Ectodermal cell (in vitro differentiated cells): ENCODE measurements around the gene UBA52.

Experiments used
- H3K27ac ChIP-seq: 2 replicates; pipeline ENCODE4 v1.7.0; 2013; ENCODE audit warnings: mild to moderate bottlenecking, low read depth, low read length; ENCODE audit not compliant: insufficient read depth, poor library complexity, severe bottlenecking
- H3K27me3 ChIP-seq: 2 replicates; pipeline ENCODE4 v1.7.0; 2013; ENCODE audit warnings: mild to moderate bottlenecking, low read length; ENCODE audit not compliant: insufficient read depth, control insufficient read depth, poor library complexity, severe bottlenecking
- H3K36me3 ChIP-seq: one replicate; pipeline ENCODE4 v1.7.0; 2013; ENCODE audit warnings: low read length; ENCODE audit not compliant: control insufficient read depth, insufficient read depth
- H3K4me1 ChIP-seq: one replicate; pipeline ENCODE4 v1.7.0; 2013; ENCODE audit warnings: low read length; ENCODE audit not compliant: control insufficient read depth, insufficient read depth
- H3K4me3 ChIP-seq: 2 replicates; pipeline ENCODE4 v1.7.0; 2013; ENCODE audit warnings: low read depth, low read length, control low read depth; ENCODE audit not compliant: insufficient read depth
- H3K9me3 ChIP-seq: 2 replicates; pipeline ENCODE4 v1.7.0; 2013; ENCODE audit warnings: mild to moderate bottlenecking, low read length, moderate library complexity; ENCODE audit not compliant: control insufficient read depth
- WGBS, 2 experiments: methylation state at CpG; one replicate each; pipeline ENCODE4 v1.1.7; 2013; ENCODE audit warnings: missing lambda C conversion rate in 2 of 2; 5-methylcytosine and 5-hydroxymethylcytosine counted together

UBA52 gene

DNA sequence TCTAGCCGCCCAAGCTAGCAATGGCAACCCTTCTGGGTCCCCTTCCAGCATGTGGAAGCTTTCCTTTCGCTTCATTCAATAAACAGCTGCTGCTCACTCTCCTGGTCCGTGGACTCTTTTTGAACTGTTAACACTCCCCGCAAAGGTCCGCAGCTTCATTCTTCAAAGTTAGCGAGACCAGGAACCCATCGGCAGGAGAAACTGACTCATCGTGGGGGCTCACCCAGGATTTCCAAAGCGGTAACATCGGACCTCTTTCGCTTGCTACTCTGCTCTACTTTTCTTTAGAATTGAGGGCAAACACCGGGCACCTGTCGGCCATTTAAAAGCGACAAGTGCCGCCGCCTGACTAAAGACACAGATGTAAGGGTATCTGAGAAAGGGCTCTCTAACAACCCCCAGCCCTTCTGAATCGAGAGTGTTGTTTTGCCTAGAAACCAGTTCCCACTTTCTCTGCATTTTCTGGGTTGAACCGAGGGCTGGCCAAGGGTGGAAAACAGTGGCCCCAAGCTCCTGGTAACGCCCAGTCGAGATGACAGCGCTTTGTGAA is 5.8 kb downstream of the UBA52 start:
- Histone ChIP-seq H3K36me3 (peaks cover 20% of the 10 kb centered on the region), H3K9me3 (no peaks in the 10 kb centered on the region), H3K27ac (no peak overlapping the region), H3K4me1 (peaks cover 5% of the 10 kb centered on the region), H3K4me3 (no peak overlapping the region), H3K27me3 (no peaks in the 10 kb centered on the region)
- 91 to 93% methylated on average over 21 of the region's 21 CpGs for WGBS, 2 experiments

DNA sequence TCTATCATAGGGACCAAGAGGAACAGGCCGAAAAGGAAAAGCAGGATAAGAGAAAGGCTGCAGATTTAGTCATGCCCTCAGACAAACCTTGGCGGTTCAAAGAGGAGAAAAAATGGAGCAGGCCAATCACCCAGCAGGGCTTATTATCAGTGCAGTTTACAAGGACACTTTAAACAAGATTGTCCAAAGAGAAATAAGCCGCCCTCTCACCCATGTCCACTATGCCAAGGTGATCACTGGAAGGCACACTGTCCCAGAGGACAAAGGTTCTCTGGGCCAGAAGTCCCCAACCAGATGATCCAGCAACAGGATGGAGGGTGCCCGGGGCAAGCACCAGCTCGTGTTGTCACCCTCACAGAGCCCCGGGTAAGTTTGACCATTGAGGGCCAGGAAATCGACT is 8.7 kb downstream of the UBA52 start:
- H3K27me3 ChIP-seq: peaks cover 4% of the 10 kb centered on the region
- no peaks in the 10 kb centered on the region for H3K9me3 ChIP-seq
- H3K27ac ChIP-seq: no peak overlapping the region
- no peaks in the 10 kb centered on the region for H3K4me1 ChIP-seq
- 80 to 85% methylated on average over 7 of the region's 7 CpGs for WGBS, 2 experiments
- H3K4me3 ChIP-seq: no peak overlapping the region
- H3K36me3 ChIP-seq: peaks cover 3% of the 10 kb centered on the region

DNA sequence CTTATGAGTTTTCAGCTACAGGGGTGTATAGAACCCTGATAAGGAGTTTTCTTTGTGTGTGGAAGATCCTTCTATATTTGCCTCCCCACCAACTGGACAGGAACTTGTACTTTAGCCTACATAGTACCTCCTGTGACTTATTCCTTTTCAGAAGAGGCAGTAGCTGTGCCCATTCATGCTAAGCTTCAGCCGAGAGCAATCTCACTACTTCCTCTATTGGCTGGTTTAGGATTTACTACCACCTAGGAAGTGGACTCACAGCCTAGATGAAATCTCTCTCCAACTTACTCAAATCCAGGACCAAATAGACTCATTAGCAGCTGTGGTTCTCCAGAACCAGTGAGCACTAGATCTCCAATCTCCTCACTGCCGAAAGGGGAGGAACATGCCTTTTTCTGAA is 14.6 kb downstream of the UBA52 start:
- WGBS, 2 experiments: 85 to 90% methylated on average over 2 of the region's 2 CpGs
- H3K36me3 ChIP-seq: no peaks in the 10 kb centered on the region
- no peak overlapping the region for H3K4me3 ChIP-seq
- no peaks in the 10 kb centered on the region for H3K9me3 ChIP-seq
- H3K27me3 ChIP-seq: peaks cover 4% of the 10 kb centered on the region
- H3K27ac ChIP-seq: no peak overlapping the region
- H3K4me1 ChIP-seq: no peaks in the 10 kb centered on the region

DNA sequence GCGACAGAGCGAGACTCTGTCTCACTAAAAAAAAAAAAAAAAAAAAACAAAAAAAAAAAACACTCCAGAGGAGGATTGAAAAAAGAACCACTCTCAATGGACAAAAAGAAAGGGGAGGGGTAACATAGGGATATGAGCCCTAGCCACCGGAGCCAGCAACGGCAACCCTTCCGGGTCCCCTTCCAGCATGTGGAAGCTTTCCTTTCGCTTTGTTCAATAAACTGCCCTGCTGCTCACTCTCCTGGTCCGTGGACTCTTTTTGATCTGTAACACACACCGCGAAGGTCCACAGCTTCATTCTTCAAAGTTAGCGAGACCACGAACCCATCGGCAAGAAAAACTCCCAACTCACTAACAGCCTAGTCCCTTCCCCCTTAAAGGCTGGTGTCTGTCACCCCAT is 15.9 kb downstream of the UBA52 start:
- no peaks in the 10 kb centered on the region for H3K36me3 ChIP-seq
- peaks cover 4% of the 10 kb centered on the region for H3K27me3 ChIP-seq
- no peak overlapping the region for H3K27ac ChIP-seq
- WGBS, 2 experiments: 93 to 95% methylated on average over 10 of the region's 12 CpGs
- H3K9me3 ChIP-seq: no peaks in the 10 kb centered on the region
- no peaks in the 10 kb centered on the region for H3K4me1 ChIP-seq
- no peak overlapping the region for H3K4me3 ChIP-seq

DNA sequence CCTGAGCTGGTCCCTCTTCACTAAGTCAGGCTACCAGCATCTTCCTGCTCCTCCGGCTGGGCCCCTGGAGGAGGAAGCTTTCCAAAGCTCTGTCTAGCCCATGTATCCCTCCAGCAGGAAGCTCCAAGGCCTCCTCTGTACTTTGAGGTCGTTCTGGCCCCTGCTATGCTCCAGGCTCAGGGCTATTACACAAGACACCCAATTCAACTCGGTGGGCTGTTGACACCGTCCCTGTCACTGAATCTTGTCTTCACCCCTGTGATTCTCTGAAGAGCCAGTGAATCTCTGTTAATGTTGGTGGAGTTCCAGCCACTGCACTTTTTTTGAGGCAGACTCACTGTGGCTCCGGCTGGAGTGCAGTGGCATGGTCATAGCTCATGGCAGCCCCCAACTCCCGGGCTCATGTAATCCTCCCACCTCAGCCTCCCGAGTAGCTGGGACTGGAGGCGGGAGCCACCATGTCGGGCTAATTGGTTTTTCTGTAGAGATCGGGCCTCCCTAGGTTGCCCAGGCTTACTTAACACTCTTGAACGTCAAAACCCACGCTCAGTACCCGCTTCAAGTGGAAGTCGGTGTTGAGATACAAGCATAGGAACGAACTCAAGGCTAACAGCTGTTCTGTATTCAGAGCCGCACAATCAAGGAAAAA is 16.4 kb downstream of the UBA52 start:
- H3K4me1 ChIP-seq: no peaks in the 10 kb centered on the region
- H3K27ac ChIP-seq: peak overlapping the region; percentile 36
- H3K36me3 ChIP-seq: no peaks in the 10 kb centered on the region
- peak overlapping the region; percentile 93 for H3K4me3 ChIP-seq
- H3K27me3 ChIP-seq: peaks cover 5% of the 10 kb centered on the region
- WGBS, 2 experiments: 60 to 62% methylated on average over 16 of the region's 16 CpGs
- H3K9me3 ChIP-seq: no peaks in the 10 kb centered on the region

DNA sequence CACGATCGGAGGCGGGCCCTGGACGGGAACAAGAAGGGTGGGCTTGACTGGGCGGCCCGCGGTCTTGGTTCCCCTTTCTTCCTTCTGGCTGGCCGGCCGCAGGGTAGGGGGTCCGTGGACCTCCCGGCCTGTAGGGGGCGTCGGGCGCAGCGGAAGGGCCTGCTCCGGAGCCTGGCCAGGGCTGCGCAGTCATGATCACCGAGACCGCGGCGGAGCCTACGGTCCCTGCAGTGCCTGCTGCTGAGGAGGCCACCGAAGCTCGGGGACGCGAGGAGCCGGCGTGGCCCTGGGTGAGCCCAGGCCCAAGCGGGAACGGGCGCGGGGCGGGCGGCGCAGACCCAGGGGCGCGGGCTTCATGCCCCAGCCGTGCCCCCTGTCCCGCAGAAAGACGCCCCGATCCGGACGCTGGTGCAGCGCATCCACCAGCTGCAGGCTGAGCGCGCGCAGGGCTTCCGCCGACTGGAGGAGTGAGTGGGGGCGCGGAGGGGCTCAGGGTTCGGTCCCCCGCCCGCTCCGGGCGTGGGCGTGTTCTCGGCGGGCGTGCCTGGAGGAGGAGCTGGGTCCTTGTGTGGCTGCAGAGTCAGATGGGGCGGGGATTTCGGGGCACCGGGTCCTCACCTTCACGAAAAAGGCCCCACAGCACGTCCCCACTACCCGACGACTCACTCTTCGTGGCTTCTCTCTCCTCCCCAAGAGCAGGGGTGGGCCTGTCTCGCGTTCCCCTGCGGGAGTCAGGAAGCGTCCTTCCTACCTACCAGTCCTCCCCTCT is 17.1 kb downstream of the UBA52 start, which contains the start of gene REX1BD:
Gene REX1BD, plus strand, starts transcription at position 188 of the 769 bp plus-strand sequence. Its CDS starts 4 bp downstream, at position 192.
- Histone ChIP-seq H3K27me3 (peaks cover 12% of the 10 kb centered on the region), H3K9me3 (no peaks in the 10 kb centered on the region), H3K27ac (peak within 1 kb of the TSS; percentile 91), H3K4me3 (peak within 1 kb of the TSS; percentile 93), H3K4me1 (peaks cover 5% of the 10 kb centered on the region), H3K36me3 (no peaks in the 10 kb centered on the region)
- WGBS, 2 experiments: 0 to 1% methylated on average over 72 of the region's 72 CpGs

DNA sequence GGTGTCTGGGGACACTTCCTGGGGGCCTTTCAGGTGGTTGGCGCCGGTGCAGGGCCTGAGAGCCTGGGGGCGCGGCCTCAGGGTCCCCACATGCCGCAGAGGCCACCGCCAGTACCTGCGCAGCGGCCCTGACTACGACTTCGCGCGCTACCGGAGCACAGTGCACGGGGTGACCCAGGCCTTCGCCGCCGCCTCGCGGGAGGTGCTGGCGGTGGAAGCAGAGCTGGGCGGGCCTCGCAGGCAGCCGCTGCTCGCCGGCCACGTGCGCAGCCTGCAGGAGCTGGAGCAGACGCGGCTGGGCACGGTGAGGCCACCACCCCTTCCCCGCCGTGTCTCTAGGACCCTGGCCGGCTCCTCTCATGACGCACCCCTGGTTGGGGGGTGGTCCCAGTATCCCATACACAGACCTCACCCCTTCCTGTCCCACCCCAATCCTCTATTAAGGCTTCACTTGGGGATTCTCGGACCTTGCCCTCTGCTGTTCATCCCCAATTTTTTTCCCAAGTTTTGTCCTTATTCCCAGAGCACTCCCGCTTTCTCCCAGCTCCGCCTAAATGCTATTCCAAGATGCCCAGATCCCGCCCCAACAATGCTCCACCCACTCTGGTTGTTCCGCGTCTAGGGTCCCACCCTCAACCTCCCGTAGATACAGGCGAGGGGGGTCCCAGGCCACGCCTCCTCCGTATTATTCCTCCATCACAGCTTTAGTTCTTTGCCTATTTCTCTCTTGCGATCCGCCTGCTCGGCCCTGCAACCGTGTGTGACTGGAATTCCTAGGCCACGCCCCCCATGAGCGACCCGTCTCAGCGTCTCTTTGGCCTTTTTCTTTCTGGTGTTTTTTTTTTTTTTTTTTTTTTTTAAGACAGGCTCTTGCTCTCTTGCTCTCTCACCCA is 18.0 kb downstream of the UBA52 start:
- H3K4me1 ChIP-seq: peaks cover 5% of the 10 kb centered on the region
- H3K36me3 ChIP-seq: no peaks in the 10 kb centered on the region
- H3K27ac ChIP-seq: peak overlapping the region; percentile 91
- H3K9me3 ChIP-seq: no peaks in the 10 kb centered on the region
- 0% methylated on average over 52 of the region's 52 CpGs for WGBS, 2 experiments
- peak overlapping the region; percentile 93 for H3K4me3 ChIP-seq
- H3K27me3 ChIP-seq: peaks cover 11% of the 10 kb centered on the region

DNA sequence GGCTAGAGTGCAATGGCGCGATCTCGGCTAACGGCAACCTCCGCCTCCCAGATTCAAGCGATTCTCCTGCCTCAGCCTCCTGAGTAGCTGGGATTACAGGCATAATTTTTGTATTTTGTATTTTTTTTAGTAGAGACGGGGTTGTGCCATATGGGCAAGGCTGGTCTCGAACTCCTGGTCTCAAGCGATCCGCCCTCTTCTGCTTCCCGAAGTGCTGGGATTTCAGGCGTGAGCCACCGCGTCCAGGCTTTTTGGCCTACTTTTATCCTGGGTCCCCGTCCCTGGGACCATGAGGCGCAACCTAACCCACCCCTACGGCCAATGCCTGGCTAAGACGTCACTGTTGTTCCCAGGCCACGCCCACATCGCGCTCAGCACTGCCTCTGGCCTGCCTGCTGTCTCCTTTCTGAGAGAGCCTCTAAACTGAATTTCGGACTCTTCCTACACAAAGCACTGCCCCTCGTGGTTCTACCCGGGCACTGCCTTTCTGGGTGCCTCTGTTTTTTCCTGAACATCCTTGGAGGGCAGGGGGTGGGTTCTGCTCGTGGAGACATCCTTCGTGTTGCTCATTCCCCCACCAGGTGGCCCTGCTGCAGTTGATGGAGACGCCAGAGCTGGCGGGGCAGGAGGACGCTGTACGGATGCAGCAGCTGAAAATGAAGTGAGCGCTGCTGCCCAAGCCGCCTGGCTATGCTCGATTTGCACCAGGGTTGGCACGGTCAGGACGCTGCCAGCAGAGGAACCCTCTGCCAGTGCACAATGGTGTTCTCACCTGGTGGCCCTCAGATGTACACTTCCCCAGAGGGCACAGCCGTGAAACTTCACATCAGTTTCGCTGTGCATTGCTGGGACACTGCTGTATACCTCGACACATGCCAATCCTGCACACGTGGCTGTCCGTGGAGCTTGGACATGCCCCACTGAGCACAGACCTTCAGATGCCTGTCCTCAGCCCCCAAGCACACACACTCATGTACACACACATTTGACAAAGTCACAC is 18.9 kb downstream of the UBA52 start:
- Histone ChIP-seq H3K4me3 (peak overlapping the region; percentile 93), H3K27ac (peak overlapping the region; percentile 91), H3K27me3 (peaks cover 20% of the 10 kb centered on the region), H3K9me3 (no peaks in the 10 kb centered on the region), H3K36me3 (no peaks in the 10 kb centered on the region), H3K4me1 (peaks cover 13% of the 10 kb centered on the region)
- 27 to 29% methylated on average over 40 of the region's 40 CpGs for WGBS, 2 experiments

DNA sequence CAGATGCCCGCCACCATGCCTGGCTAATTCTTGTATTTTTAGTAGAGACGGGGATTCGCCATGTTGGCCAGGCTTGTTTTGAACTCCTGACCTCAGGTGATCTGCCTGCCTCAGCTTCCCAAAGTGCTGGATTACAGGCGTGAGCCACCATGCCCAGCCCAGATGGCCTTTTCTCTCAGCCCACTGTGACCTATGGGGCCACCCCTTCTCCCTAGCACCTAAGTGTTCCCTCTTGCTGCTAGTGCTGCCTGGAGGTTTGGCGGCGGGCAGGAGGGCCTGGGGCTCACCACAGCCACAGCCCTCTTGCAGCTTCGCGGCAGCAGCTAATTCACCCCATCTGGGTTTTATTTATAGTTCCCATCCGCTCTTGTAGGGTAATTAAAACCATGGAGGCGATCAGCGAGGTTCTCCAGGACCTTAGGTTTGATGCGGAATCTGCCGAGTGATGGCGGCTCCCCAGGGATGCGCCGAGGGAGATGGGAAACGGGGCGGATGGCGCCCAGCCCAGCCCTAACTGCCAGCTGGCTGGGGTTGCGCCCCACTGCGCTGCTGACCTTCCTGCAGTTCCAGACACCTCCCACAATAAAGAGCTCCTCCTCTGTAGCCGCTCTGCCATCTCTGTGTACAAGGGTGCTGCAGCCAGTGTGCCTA is 20.2 kb downstream of the UBA52 start:
- Histone ChIP-seq H3K4me3 (no peak overlapping the region), H3K27ac (no peak overlapping the region), H3K9me3 (no peaks in the 10 kb centered on the region), H3K36me3 (no peaks in the 10 kb centered on the region), H3K27me3 (peaks cover 25% of the 10 kb centered on the region), H3K4me1 (peaks cover 13% of the 10 kb centered on the region)
- 95 to 96% methylated on average over 22 of the region's 22 CpGs for WGBS, 2 experiments
